Stomach (tissue), 4 donors: Measurements from ENCODE around the gene ASTN2.

Source experiments
- EP300 ChIP-seq: sonication (generic); formaldehyde crosslinking; IDR thresholded peaks from one replicate; pipeline ENCODE4 v1.6.1; 2017; ENCODE audit warnings: antibody characterized with exemption
- POLR2A ChIP-seq, 4 donors: fragments of 450-650 bp; IDR thresholded peaks; one replicate each; pipeline ENCODE4 v1.6.1; 2016; ENCODE audit warnings: antibody characterized with exemption in 4 of 4, control low read depth in 2 of 4, mild to moderate bottlenecking in 1 of 4, moderate library complexity in 1 of 4
- POLR2AphosphoS5 ChIP-seq, 3 donors: sonication (generic); formaldehyde crosslinking; IDR thresholded peaks; one replicate each; pipeline ENCODE4 v1.6.1; 2016; ENCODE audit warnings: antibody characterized with exemption in 3 of 3
- TF ChIP-seq, protein P1 (sequence below), 7 experiments: fragments of 450-650 bp in 4 of 7; fragments of 200-600 bp in 3 of 7; sonication (generic) in 3 of 7; IDR thresholded peaks; one replicate each; pipeline ENCODE4 v1.5.1; 2016 to 2019; ENCODE audit warnings: antibody characterized with exemption in 7 of 7, control low read depth in 2 of 7, mild to moderate bottlenecking in 1 of 7

- TF ChIP-seq POLR2AphosphoS5 (IDR thresholded peaks at IDR 0.05) (no peak), EP300 (no peak), POLR2A (IDR thresholded peaks at IDR 0.05) (no peak)
- TF ChIP-seq, protein P1, sequence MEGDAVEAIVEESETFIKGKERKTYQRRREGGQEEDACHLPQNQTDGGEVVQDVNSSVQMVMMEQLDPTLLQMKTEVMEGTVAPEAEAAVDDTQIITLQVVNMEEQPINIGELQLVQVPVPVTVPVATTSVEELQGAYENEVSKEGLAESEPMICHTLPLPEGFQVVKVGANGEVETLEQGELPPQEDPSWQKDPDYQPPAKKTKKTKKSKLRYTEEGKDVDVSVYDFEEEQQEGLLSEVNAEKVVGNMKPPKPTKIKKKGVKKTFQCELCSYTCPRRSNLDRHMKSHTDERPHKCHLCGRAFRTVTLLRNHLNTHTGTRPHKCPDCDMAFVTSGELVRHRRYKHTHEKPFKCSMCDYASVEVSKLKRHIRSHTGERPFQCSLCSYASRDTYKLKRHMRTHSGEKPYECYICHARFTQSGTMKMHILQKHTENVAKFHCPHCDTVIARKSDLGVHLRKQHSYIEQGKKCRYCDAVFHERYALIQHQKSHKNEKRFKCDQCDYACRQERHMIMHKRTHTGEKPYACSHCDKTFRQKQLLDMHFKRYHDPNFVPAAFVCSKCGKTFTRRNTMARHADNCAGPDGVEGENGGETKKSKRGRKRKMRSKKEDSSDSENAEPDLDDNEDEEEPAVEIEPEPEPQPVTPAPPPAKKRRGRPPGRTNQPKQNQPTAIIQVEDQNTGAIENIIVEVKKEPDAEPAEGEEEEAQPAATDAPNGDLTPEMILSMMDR (IDR thresholded peaks at IDR 0.05): no peak
Observed at GRCh38 chr9:117451311-117451710, 36.5 kb upstream of the ASTN2 start.
